ENCODE data around the gene JHY.

GRCh38 chr11:122902951-122903350, 20.4 kb downstream of the JHY start:
- TF ChIP-seq CTCF (conservative IDR thresholded peaks at IDR 0.05 in 1 of 2, IDR thresholded peaks at IDR 0.05 in 1 of 2; ENCODE audit: low read depth in 1 of 2, low read length in 2 of 2) (no peak), EZH2 (IDR thresholded peaks at IDR 0.05; ENCODE audit: low read length, missing control alignments) (no peak)

Data from fibroblast of lung (primary cell).